HepG2 (cell line): ENCODE data around the gene HDAC10. TPM values are rescaled to one million over a fixed set of nuclear protein-coding genes. Genes with fewer than 3 reads are reported as not detected.

ENCODE experiments used
- ATF7-NPFF ChIP-seq: sonication (generic); formaldehyde crosslinking; IDR thresholded peaks from 2 replicates; pipeline ENCODE4 v1.8.1; 2023; ENCODE audit warnings: mild to moderate bottlenecking, low read depth, missing genetic modification reagents, moderate library complexity
- KDM5B ChIP-seq: sonication (generic); formaldehyde crosslinking; IDR thresholded peaks from 2 replicates; pipeline ENCODE4 v1.4.0; 2020; ENCODE audit warnings: missing genetic modification reagents, mild to moderate bottlenecking, borderline replicate concordance
- MEIS1 ChIP-seq: sonication (generic); formaldehyde crosslinking; IDR thresholded peaks from 2 replicates; pipeline ENCODE4 v1.9.0; 2021; ENCODE audit warnings: mild to moderate bottlenecking, missing genetic modification reagents, moderate library complexity, borderline replicate concordance
- PHB2 ChIP-seq: fragments of 450-650 bp; IDR thresholded peaks from 2 replicates; pipeline ENCODE4 v1.6.1; 2018; ENCODE audit not compliant: partially characterized antibody
- SAP130 ChIP-seq: IDR thresholded peaks from 2 replicates; pipeline ENCODE4 v1.6.1; 2016; ENCODE audit warnings: low read depth
- TFDP2 ChIP-seq: sonication (generic); formaldehyde crosslinking; IDR thresholded peaks from 2 replicates; pipeline ENCODE4 v1.4.0; 2020; ENCODE audit warnings: missing genetic modification reagents
- YEATS2 ChIP-seq: sonication (generic); formaldehyde crosslinking; IDR thresholded peaks from 2 replicates; pipeline ENCODE4 v1.4.0; 2020; ENCODE audit warnings: missing genetic modification reagents, borderline replicate concordance
- ZNF207 ChIP-seq: fragments of 450-650 bp; IDR thresholded peaks from 2 replicates; pipeline ENCODE4 v1.6.1; 2016; ENCODE audit warnings: antibody characterized with exemption, borderline replicate concordance
- ZNF232 ChIP-seq: sonication (generic); formaldehyde crosslinking; IDR thresholded peaks from 2 replicates; pipeline ENCODE4 v1.4.0; 2020; ENCODE audit warnings: missing genetic modification reagents, borderline replicate concordance
- ZSCAN9 ChIP-seq: IDR thresholded peaks from 2 replicates; pipeline ENCODE4 v1.6.1; 2016; ENCODE audit warnings: borderline replicate concordance
- polyA plus RNA-seq, 8 experiments: library from polyadenylated mRNA; depleted of rRNA in 3 of 8; stranded (reverse) in 7 of 8; unstranded in 1 of 8; fragments of >200 nt; fragmentation: Illumina TruSeq in 4 of 8; extraction: Trizol in 4 of 8; gene quantifications; 2 replicates each; pipeline versions ENCODE4 v1.2.1 to v1.2.3, GENCODE V29; 2011 to 2016; ENCODE audit warnings: low read depth in 4 of 8, missing spikeins in 1 of 8, mixed read lengths in 1 of 8; ENCODE audit not compliant: insufficient read depth in 1 of 8
- total RNA-seq, 5 experiments: library from RNA; depleted of rRNA; stranded (reverse); fragments of >200 nt; fragmentation: Illumina TruSeq; extraction: Trizol; gene quantifications; 2 replicates each; pipeline ENCODE4 v1.2.3, GENCODE V29; 2016; ENCODE audit warnings: low read depth in 1 of 5
- TF ChIP-seq, protein P1 (sequence below): sonication (generic); formaldehyde crosslinking; IDR thresholded peaks from 2 replicates; pipeline ENCODE4; 2020; ENCODE audit warnings: missing genetic modification reagents, mild to moderate bottlenecking, borderline replicate concordance
- TF ChIP-seq, protein P2 (sequence below): sonication (generic); formaldehyde crosslinking; IDR thresholded peaks from 2 replicates; pipeline ENCODE4 v1.4.0; 2020; ENCODE audit warnings: missing genetic modification reagents; ENCODE audit errors: not compliant biosample characterization
- TF ChIP-seq, protein P3 (sequence below): sonication (generic); formaldehyde crosslinking; IDR thresholded peaks from 2 replicates; pipeline ENCODE4 v1.5.0; 2020; ENCODE audit warnings: mild to moderate bottlenecking, missing genetic modification reagents, borderline replicate concordance

Gene HDAC10
- total and polyA plus RNA-seq, 2 of the 13 experiments (the other 11 are each of a cell fraction or from before 2014, with no cell fraction given), result 13.9 to 14.9 TPM

- TF ChIP-seq, protein P1, sequence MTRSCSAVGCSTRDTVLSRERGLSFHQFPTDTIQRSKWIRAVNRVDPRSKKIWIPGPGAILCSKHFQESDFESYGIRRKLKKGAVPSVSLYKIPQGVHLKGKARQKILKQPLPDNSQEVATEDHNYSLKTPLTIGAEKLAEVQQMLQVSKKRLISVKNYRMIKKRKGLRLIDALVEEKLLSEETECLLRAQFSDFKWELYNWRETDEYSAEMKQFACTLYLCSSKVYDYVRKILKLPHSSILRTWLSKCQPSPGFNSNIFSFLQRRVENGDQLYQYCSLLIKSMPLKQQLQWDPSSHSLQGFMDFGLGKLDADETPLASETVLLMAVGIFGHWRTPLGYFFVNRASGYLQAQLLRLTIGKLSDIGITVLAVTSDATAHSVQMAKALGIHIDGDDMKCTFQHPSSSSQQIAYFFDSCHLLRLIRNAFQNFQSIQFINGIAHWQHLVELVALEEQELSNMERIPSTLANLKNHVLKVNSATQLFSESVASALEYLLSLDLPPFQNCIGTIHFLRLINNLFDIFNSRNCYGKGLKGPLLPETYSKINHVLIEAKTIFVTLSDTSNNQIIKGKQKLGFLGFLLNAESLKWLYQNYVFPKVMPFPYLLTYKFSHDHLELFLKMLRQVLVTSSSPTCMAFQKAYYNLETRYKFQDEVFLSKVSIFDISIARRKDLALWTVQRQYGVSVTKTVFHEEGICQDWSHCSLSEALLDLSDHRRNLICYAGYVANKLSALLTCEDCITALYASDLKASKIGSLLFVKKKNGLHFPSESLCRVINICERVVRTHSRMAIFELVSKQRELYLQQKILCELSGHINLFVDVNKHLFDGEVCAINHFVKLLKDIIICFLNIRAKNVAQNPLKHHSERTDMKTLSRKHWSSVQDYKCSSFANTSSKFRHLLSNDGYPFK (CRISPR knock-in tag), result peak; percentile 53; the same call in 1 of the 2 replicates
- TF ChIP-seq KDM5B (CRISPR knock-in tag), result peak; percentile 81
- no peak for TF ChIP-seq MEIS1
- peak; percentile 94 for TF ChIP-seq ZNF232
- peak; percentile 96 for TF ChIP-seq SAP130 (CRISPR knock-in tag)
- TF ChIP-seq YEATS2 (CRISPR knock-in tag), result peak; percentile 70; the same call in 1 of the 2 replicates
- peak; percentile 98 for TF ChIP-seq ZSCAN9
- 0 out of 2 replicates have a peak, but pooled peaks have one; percentile 32 for TF ChIP-seq TFDP2 (CRISPR knock-in tag)
- no peak for TF ChIP-seq PHB2
- TF ChIP-seq ATF7-NPFF (CRISPR knock-in tag), result peak; percentile 66; the same call in 1 of the 2 replicates
- TF ChIP-seq, protein P2, sequence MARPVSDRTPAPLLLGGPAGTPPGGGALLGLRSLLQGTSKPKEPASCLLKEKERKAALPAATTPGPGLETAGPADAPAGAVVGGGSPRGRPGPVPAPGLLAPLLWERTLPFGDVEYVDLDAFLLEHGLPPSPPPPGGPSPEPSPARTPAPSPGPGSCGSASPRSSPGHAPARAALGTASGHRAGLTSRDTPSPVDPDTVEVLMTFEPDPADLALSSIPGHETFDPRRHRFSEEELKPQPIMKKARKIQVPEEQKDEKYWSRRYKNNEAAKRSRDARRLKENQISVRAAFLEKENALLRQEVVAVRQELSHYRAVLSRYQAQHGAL (CRISPR knock-in tag), result peak; percentile 75
- no peak for TF ChIP-seq ZNF207
- TF ChIP-seq, protein P3, sequence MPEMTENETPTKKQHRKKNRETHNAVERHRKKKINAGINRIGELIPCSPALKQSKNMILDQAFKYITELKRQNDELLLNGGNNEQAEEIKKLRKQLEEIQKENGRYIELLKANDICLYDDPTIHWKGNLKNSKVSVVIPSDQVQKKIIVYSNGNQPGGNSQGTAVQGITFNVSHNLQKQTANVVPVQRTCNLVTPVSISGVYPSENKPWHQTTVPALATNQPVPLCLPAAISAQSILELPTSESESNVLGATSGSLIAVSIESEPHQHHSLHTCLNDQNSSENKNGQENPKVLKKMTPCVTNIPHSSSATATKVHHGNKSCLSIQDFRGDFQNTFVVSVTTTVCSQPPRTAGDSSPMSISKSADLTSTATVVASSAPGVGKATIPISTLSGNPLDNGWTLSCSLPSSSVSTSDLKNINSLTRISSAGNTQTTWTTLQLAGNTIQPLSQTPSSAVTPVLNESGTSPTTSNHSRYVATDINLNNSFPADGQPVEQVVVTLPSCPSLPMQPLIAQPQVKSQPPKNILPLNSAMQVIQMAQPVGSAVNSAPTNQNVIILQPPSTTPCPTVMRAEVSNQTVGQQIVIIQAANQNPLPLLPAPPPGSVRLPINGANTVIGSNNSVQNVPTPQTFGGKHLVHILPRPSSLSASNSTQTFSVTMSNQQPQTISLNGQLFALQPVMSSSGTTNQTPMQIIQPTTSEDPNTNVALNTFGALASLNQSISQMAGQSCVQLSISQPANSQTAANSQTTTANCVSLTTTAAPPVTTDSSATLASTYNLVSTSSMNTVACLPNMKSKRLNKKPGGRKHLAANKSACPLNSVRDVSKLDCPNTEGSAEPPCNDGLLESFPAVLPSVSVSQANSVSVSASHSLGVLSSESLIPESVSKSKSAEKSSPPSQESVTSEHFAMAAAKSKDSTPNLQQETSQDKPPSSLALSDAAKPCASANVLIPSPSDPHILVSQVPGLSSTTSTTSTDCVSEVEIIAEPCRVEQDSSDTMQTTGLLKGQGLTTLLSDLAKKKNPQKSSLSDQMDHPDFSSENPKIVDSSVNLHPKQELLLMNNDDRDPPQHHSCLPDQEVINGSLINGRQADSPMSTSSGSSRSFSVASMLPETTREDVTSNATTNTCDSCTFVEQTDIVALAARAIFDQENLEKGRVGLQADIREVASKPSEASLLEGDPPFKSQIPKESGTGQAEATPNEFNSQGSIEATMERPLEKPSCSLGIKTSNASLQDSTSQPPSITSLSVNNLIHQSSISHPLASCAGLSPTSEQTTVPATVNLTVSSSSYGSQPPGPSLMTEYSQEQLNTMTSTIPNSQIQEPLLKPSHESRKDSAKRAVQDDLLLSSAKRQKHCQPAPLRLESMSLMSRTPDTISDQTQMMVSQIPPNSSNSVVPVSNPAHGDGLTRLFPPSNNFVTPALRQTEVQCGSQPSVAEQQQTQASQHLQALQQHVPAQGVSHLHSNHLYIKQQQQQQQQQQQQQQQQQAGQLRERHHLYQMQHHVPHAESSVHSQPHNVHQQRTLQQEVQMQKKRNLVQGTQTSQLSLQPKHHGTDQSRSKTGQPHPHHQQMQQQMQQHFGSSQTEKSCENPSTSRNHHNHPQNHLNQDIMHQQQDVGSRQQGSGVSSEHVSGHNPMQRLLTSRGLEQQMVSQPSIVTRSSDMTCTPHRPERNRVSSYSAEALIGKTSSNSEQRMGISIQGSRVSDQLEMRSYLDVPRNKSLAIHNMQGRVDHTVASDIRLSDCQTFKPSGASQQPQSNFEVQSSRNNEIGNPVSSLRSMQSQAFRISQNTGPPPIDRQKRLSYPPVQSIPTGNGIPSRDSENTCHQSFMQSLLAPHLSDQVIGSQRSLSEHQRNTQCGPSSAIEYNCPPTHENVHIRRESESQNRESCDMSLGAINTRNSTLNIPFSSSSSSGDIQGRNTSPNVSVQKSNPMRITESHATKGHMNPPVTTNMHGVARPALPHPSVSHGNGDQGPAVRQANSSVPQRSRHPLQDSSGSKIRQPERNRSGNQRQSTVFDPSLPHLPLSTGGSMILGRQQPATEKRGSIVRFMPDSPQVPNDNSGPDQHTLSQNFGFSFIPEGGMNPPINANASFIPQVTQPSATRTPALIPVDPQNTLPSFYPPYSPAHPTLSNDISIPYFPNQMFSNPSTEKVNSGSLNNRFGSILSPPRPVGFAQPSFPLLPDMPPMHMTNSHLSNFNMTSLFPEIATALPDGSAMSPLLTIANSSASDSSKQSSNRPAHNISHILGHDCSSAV (CRISPR knock-in tag), result no peak
These were observed 19.8 kb upstream of the HDAC10 start (continued) for GRCh38 chr22:50270666-50271394.
